H9 (cell line): ENCODE measurements around the gene LIMS4. TPM values are rescaled to one million over a fixed set of nuclear protein-coding genes. Genes with fewer than 3 reads are reported as not detected.
"Not testable (repeated sequence)": the region's sequence is repeated elsewhere in the genome, so short reads cannot be mapped to it uniquely, and the experiment has no call there.

Source experiments
- DNase-seq: peaks from one replicate; pipeline ENCODE4 v3.0.0-alpha.2; 2017
- H2AFZ ChIP-seq: one replicate; pipeline ENCODE4 v1.6.1; 2013; ENCODE audit warnings: mild to moderate bottlenecking, low read length, control low read depth, moderate library complexity
- H2AK5ac ChIP-seq: 2 replicates; pipeline ENCODE4 v1.6.1; 2013; ENCODE audit warnings: low read length, control low read depth, mixed read lengths; ENCODE audit not compliant: insufficient read length
- H2BK120ac ChIP-seq: one replicate; pipeline ENCODE4 v1.6.1; 2013; ENCODE audit warnings: low read depth, mild to moderate bottlenecking, low read length, control low read depth, inconsistent platforms; ENCODE audit not compliant: poor library complexity, severe bottlenecking
- H2BK12ac ChIP-seq: 2 replicates; pipeline ENCODE4 v1.6.1; 2013; ENCODE audit warnings: low read length, control low read depth, mixed read lengths, low read depth; ENCODE audit not compliant: insufficient read length
- H2BK15ac ChIP-seq: 2 replicates; pipeline ENCODE4 v1.6.1; 2013; ENCODE audit warnings: low read depth, low read length, control low read depth
- H2BK20ac ChIP-seq: one replicate; pipeline ENCODE4 v1.6.1; 2013; ENCODE audit warnings: low read depth, mild to moderate bottlenecking, low read length, control low read depth, inconsistent platforms; ENCODE audit not compliant: poor library complexity, severe bottlenecking
- H2BK5ac ChIP-seq: 2 replicates; pipeline ENCODE4 v1.6.1; 2013; ENCODE audit warnings: low read length, control low read depth, mixed read lengths; ENCODE audit not compliant: insufficient read length
- H3K14ac ChIP-seq: 2 replicates; pipeline ENCODE4 v1.6.1; 2013; ENCODE audit warnings: low read length, control low read depth; ENCODE audit not compliant: insufficient read depth
- H3K18ac ChIP-seq: 2 replicates; pipeline ENCODE4 v1.6.1; 2013; ENCODE audit warnings: low read depth, mild to moderate bottlenecking, mixed read lengths, low read length, control low read depth; ENCODE audit not compliant: insufficient read length
- H3K23ac ChIP-seq: 2 replicates; pipeline ENCODE4 v1.6.1; 2013; ENCODE audit warnings: low read length, control low read depth, mixed read lengths, low read depth; ENCODE audit not compliant: insufficient read length
- H3K23me2 ChIP-seq: 2 replicates; pipeline ENCODE4 v1.6.1; 2013; ENCODE audit warnings: low read depth, mild to moderate bottlenecking, mixed read lengths, low read length, control low read depth; ENCODE audit not compliant: insufficient read length, poor library complexity, severe bottlenecking
- H3K27ac ChIP-seq: 2 replicates; pipeline ENCODE4 v1.5.1; 2013; ENCODE audit warnings: low read length, control low read depth, mixed read lengths, low read depth; ENCODE audit not compliant: insufficient read length
- H3K27me3 ChIP-seq: 2 replicates; pipeline ENCODE4 v1.6.1; 2013; ENCODE audit warnings: low read length, control low read depth, inconsistent platforms; ENCODE audit not compliant: insufficient read depth
- H3K4ac ChIP-seq: 2 replicates; pipeline ENCODE4 v1.6.1; 2013; ENCODE audit warnings: low read depth, mild to moderate bottlenecking, control low read depth, inconsistent platforms, low read length, moderate library complexity
- H3K4me1 ChIP-seq: 2 replicates; pipeline ENCODE4 v1.6.1; 2013; ENCODE audit warnings: low read length, control low read depth, inconsistent platforms; ENCODE audit not compliant: insufficient read depth
- H3K4me2 ChIP-seq: 2 replicates; pipeline ENCODE4 v1.6.1; 2013; ENCODE audit warnings: low read length, control low read depth, mixed read lengths; ENCODE audit not compliant: insufficient read length, insufficient read depth
- H3K56ac ChIP-seq: 2 replicates; pipeline ENCODE4 v1.6.1; 2013; ENCODE audit warnings: low read depth, mild to moderate bottlenecking, mixed read lengths, low read length, control low read depth; ENCODE audit not compliant: insufficient read length
- H3K79me1 ChIP-seq: 2 replicates; pipeline ENCODE4 v1.6.1; 2013; ENCODE audit warnings: low read depth, mild to moderate bottlenecking, moderate library complexity, low read length, control low read depth, inconsistent platforms; ENCODE audit not compliant: insufficient read depth, poor library complexity, severe bottlenecking
- H3K79me2 ChIP-seq: 2 replicates; pipeline ENCODE4 v1.6.1; 2013; ENCODE audit warnings: low read length, control low read depth, inconsistent platforms; ENCODE audit not compliant: insufficient read depth
- H3K9ac ChIP-seq: 2 replicates; pipeline ENCODE4 v1.6.1; 2013; ENCODE audit warnings: low read length, control low read depth, mixed read lengths; ENCODE audit not compliant: insufficient read length; ENCODE audit errors: extremely low read depth
- H3K9me3 ChIP-seq: one replicate; pipeline ENCODE4 v1.6.1; 2013; ENCODE audit warnings: low read depth, low read length, inconsistent platforms; ENCODE audit not compliant: control insufficient read depth
- H3T11ph ChIP-seq: one replicate; pipeline ENCODE4 v1.6.1; 2013; ENCODE audit warnings: mild to moderate bottlenecking, low read length, control low read depth, inconsistent platforms
- H4K20me1 ChIP-seq: one replicate; pipeline ENCODE4 v1.6.1; 2013; ENCODE audit not compliant: control insufficient read depth, insufficient read length, insufficient read depth
- H4K5ac ChIP-seq: 2 replicates; pipeline ENCODE4 v1.6.1; 2013; ENCODE audit warnings: low read depth, mild to moderate bottlenecking, mixed read lengths, low read length, control low read depth; ENCODE audit not compliant: insufficient read length
- H4K8ac ChIP-seq: replicated peaks from 2 replicates; pipeline ENCODE4 v1.6.1; 2013; ENCODE audit warnings: low read length, control low read depth, mixed read lengths, low read depth; ENCODE audit not compliant: insufficient read length
- H4K91ac ChIP-seq: 2 replicates; pipeline ENCODE4 v1.6.1; 2013; ENCODE audit warnings: low read depth, mild to moderate bottlenecking, moderate library complexity, mixed read lengths, low read length, control low read depth; ENCODE audit not compliant: insufficient read length
- H3K27ac Mint-ChIP-seq, 3 experiments: 2 replicates in 2 of 3; 3 replicates in 1 of 3; pipeline ENCODE4 v1.8.0; 2020 to 2021; ENCODE audit warnings: mixed read lengths in 3 of 3, mild to moderate bottlenecking in 1 of 3, moderate library complexity in 1 of 3
- H3K27me3 Mint-ChIP-seq: 2 replicates; pipeline ENCODE4 v1.8.0; 2021; ENCODE audit warnings: low read depth, mild to moderate bottlenecking, moderate library complexity, mixed read lengths
- H3K36me3 Mint-ChIP-seq, 3 experiments: 2 replicates in 2 of 3; 3 replicates in 1 of 3; pipeline ENCODE4 v1.8.0; 2020 to 2021; ENCODE audit warnings: low read depth in 3 of 3, mixed read lengths in 3 of 3; ENCODE audit not compliant: insufficient read depth in 1 of 3
- H3K4me1 Mint-ChIP-seq, 2 experiments: 2 replicates each; pipeline ENCODE4 v1.8.0; 2020; ENCODE audit warnings: mixed read lengths in 2 of 2
- H3K4me3 Mint-ChIP-seq, 2 experiments: 2 replicates in 1 of 2; 3 replicates in 1 of 2; pipeline ENCODE4 v1.8.0; 2020 to 2021; ENCODE audit warnings: mild to moderate bottlenecking in 2 of 2, mixed read lengths in 2 of 2, moderate library complexity in 1 of 2
- H3K9me3 Mint-ChIP-seq, 2 experiments: 2 replicates in 1 of 2; 3 replicates in 1 of 2; pipeline ENCODE4 v1.8.0; 2020; ENCODE audit warnings: mild to moderate bottlenecking in 2 of 2, mixed read lengths in 2 of 2, moderate library complexity in 1 of 2
- WGBS: extraction: QIAGEN DNeasy Blood & Tissue Kit; methylation state at CpG from one replicate; pipeline ENCODE4 v1.1.7; 2013; ENCODE audit warnings: missing lambda C conversion rate, low lambda C conversion rate, mixed read lengths; ENCODE audit not compliant: insufficient read length; ENCODE audit errors: extremely low coverage; 5-methylcytosine and 5-hydroxymethylcytosine counted together
- total RNA-seq: library from RNA; stranded (reverse); gene quantifications from 2 replicates; pipeline ENCODE4 v1.2.1, GENCODE V29; 2021

Gene LIMS4
- total RNA-seq, 1 experiment from 2014 or later = 0.55 TPM

DNA sequence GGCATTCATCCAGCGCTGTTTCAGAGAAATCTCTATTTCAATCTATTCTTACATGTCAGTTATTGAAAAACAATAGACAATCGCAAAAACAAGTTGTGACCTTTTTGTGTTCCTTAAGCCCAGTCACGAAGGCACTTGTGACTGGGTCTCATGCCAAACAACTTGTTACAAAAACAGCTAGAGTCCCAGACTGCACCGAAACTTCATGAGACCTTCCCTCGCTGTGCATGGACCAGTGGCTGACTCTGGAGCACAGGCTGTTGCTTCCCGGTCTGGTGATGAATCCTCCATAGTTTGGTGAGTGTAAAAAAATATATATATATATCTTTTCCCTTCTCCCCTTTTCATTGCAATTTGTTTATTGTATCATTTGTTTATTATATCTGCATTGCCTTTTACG lies 4.8 kb upstream of the LIMS4 start:
- WGBS = no CpG with 5 or more reads among the region's 7 CpGs
- not testable (repeated sequence) for H4K20me1 ChIP-seq, H3K23me2 ChIP-seq, H4K5ac ChIP-seq, H3K4me1 ChIP-seq, H3K4me3 Mint-ChIP-seq, H2BK12ac ChIP-seq, H3K9ac ChIP-seq, H3K14ac ChIP-seq, H3T11ph ChIP-seq, H3K27ac Mint-ChIP-seq, H3K4me2 ChIP-seq, H3K27me3 ChIP-seq, H3K9me3 ChIP-seq, H2BK120ac ChIP-seq, H3K4me1 Mint-ChIP-seq, H3K9me3 Mint-ChIP-seq, H3K4ac ChIP-seq, H2AK5ac ChIP-seq, H3K79me1 ChIP-seq, H4K8ac ChIP-seq, H4K91ac ChIP-seq, H2AFZ ChIP-seq, H3K18ac ChIP-seq, H2BK15ac ChIP-seq, H3K27ac ChIP-seq, H3K36me3 Mint-ChIP-seq, H3K79me2 ChIP-seq, H2BK5ac ChIP-seq, H3K27me3 Mint-ChIP-seq, H3K56ac ChIP-seq, DNase-seq, H3K23ac ChIP-seq, H2BK20ac ChIP-seq

DNA sequence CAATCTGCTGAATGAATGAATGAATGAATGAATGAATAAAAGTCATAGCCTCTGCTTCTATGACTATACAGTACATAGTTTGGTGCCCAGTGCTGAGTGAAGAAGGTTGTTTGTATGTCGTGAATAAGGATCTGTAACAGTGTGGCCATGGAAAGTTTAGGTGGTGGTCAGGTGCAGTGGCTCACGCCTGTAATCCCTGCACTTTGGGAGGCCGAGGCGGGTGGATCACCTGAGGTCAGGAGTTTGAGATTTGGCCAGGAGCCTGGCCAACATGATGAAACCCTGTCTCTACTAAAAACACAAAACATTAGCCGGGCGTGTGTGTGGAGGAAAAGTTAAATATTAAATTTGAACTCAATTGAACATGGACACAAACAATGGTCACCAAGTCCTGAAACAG lies 4.3 kb upstream of the LIMS4 start:
- not testable (repeated sequence) for H3K4me2 ChIP-seq, H2BK20ac ChIP-seq, H2BK15ac ChIP-seq, H3K9ac ChIP-seq, H2BK12ac ChIP-seq, H3K36me3 Mint-ChIP-seq, H3K18ac ChIP-seq, H3K27ac ChIP-seq, H3K4ac ChIP-seq, H4K8ac ChIP-seq, H3K4me1 ChIP-seq, H3K4me3 Mint-ChIP-seq, H3K56ac ChIP-seq, H2AFZ ChIP-seq, H3T11ph ChIP-seq, H3K9me3 Mint-ChIP-seq, H3K79me2 ChIP-seq, H4K91ac ChIP-seq, H4K5ac ChIP-seq, H3K27ac Mint-ChIP-seq, DNase-seq, H3K23ac ChIP-seq, H3K27me3 Mint-ChIP-seq, H4K20me1 ChIP-seq, H2BK120ac ChIP-seq, H3K14ac ChIP-seq, H2BK5ac ChIP-seq, H3K9me3 ChIP-seq, H3K23me2 ChIP-seq, H3K4me1 Mint-ChIP-seq, H3K79me1 ChIP-seq, H2AK5ac ChIP-seq, H3K27me3 ChIP-seq
- WGBS = no CpG with 5 or more reads among the region's 6 CpGs
